SK-N-SH (cell line): ENCODE data around the gene LTBP2. TPM values are rescaled to one million over a fixed set of nuclear protein-coding genes. Genes with fewer than 3 reads are reported as not detected.

Source experiments
- CTCF ChIA-PET: fragments of 300-600, 350-600 bp; formaldehyde crosslinking; extraction: SDS; loops from one replicate; lab custom pipeline; 2021; lab: Yijun Ruan, JAX
- POLR2A ChIA-PET: fragments of 350-600 bp; sonication (Branson Sonifier 250); formaldehyde crosslinking; extraction: SDS; loops from one replicate; lab custom pipeline; 2020; ENCODE audit warnings: antibody characterized with exemption, inconsistent platforms; lab: Yijun Ruan, JAX
- DNase-seq: peaks from one replicate; pipeline ENCODE4 v3.0.0; 2012
- H2AFZ ChIP-seq: fragments of 200-600 bp; sonication (generic); 2 replicates; pipeline ENCODE4 v1.8.1; 2016; ENCODE audit warnings: antibody characterized with exemption, mild to moderate bottlenecking, low read depth
- H3F3A ChIP-seq: fragments of 200-600 bp; sonication (generic); replicated peaks from 2 replicates; pipeline ENCODE3; 2016; ENCODE audit warnings: antibody characterized with exemption, mild to moderate bottlenecking; ENCODE audit not compliant: insufficient read depth
- H3K27ac ChIP-seq, 2 experiments: fragments of 200-500 bp in 1 of 2; fragments of 200-600 bp in 1 of 2; sonication (Bioruptor generic) in 1 of 2; sonication (generic), shearing (Covaris generic) in 1 of 2; 2 replicates each; pipeline versions ENCODE4 v1.5.1 to v1.6.1; 2014 to 2016; ENCODE audit warnings: low read depth in 2 of 2, inconsistent platforms in 1 of 2, low read length in 1 of 2, mild to moderate bottlenecking in 1 of 2, mixed read lengths in 1 of 2
- H3K27me3 ChIP-seq: fragments of 200-600 bp; sonication (generic), shearing (Covaris generic); 2 replicates; pipeline ENCODE4 v1.6.1; 2016; ENCODE audit warnings: mixed run types; ENCODE audit not compliant: insufficient read depth
- H3K36me3 ChIP-seq, 2 experiments: fragments of 200-500 bp in 1 of 2; fragments of 200-600 bp in 1 of 2; sonication (Bioruptor generic) in 1 of 2; sonication (generic) in 1 of 2; replicated peaks in 1 of 2; 2 replicates each; pipeline versions ENCODE3 to v1.5.1; 2014 to 2016; ENCODE audit warnings: low read length in 1 of 2, mild to moderate bottlenecking in 1 of 2; ENCODE audit not compliant: insufficient read depth in 2 of 2, control insufficient read depth in 1 of 2
- H3K4me1 ChIP-seq, 2 experiments: fragments of 200-500 bp in 1 of 2; fragments of 200-600 bp in 1 of 2; sonication (Bioruptor generic) in 1 of 2; sonication (generic), shearing (Covaris generic) in 1 of 2; 2 replicates each; pipeline versions ENCODE4 v1.5.1 to v1.6.1; 2014 to 2016; ENCODE audit warnings: low read depth in 1 of 2, low read length in 1 of 2, mixed run types in 1 of 2; ENCODE audit not compliant: insufficient read depth in 2 of 2, control insufficient read depth in 1 of 2
- H3K4me2 ChIP-seq: fragments of 200-600 bp; sonication (generic), shearing (Covaris generic); 2 replicates; pipeline ENCODE4 v1.6.1; 2017; ENCODE audit warnings: mixed run types
- H3K4me3 ChIP-seq, 2 experiments: fragments of 200-500 bp in 1 of 2; fragments of 200-600 bp in 1 of 2; sonication (Bioruptor generic) in 1 of 2; sonication (generic), shearing (Covaris generic) in 1 of 2; 2 replicates each; pipeline versions ENCODE4 v1.5.1 to v1.8.1; 2014 to 2016; ENCODE audit warnings: low read depth in 2 of 2, inconsistent platforms in 1 of 2, low read length in 1 of 2, mild to moderate bottlenecking in 1 of 2, mixed read lengths in 1 of 2, moderate library complexity in 1 of 2
- H3K79me2 ChIP-seq: fragments of 200-600 bp; sonication (generic); 2 replicates; pipeline ENCODE4 v1.8.1; 2017; ENCODE audit warnings: mild to moderate bottlenecking; ENCODE audit not compliant: insufficient read depth
- H3K9ac ChIP-seq: fragments of 200-600 bp; sonication (generic); 2 replicates; pipeline ENCODE4 v1.6.1; 2017; ENCODE audit warnings: mixed run types
- H3K9me2 ChIP-seq: fragments of 200-600 bp; sonication (generic); 2 replicates; pipeline ENCODE4 v1.6.1; 2017; ENCODE audit warnings: mixed run types
- H3K9me3 ChIP-seq: fragments of 200-600 bp; sonication (generic); 2 replicates; pipeline ENCODE4 v1.6.1; 2017; ENCODE audit warnings: mixed run types, mild to moderate bottlenecking, moderate library complexity
- H4K20me1 ChIP-seq: fragments of 200-600 bp; sonication (generic); 2 replicates; pipeline ENCODE4 v1.6.1; 2017; ENCODE audit warnings: mild to moderate bottlenecking, mixed run types; ENCODE audit not compliant: insufficient read depth
- CHD2 ChIP-seq: fragments of 150-350 bp; IDR thresholded peaks from 2 replicates; pipeline ENCODE4 v1.6.1; 2018; ENCODE audit warnings: low read length; ENCODE audit not compliant: partially characterized antibody
- ELF1 ChIP-seq: IDR thresholded peaks from 2 replicates; pipeline ENCODE4 v1.4.0; 2012
- EZH2phosphoT487 ChIP-seq: fragments of 200-600 bp; sonication (generic); IDR thresholded peaks from 2 replicates; pipeline ENCODE4 v1.6.1; 2017; ENCODE audit warnings: low read depth, mixed run types, mild to moderate bottlenecking, antibody characterized with exemption, moderate library complexity, borderline replicate concordance
- FOSL2 ChIP-seq: IDR thresholded peaks from 2 replicates; pipeline ENCODE4 v1.4.0; 2012; ENCODE audit warnings: low read depth, mild to moderate bottlenecking, moderate library complexity, borderline replicate concordance
- FOXJ3 ChIP-seq: sonication (generic); formaldehyde crosslinking; IDR thresholded peaks from 2 replicates; pipeline ENCODE4 v1.5.1; 2020; ENCODE audit warnings: mild to moderate bottlenecking, missing genetic modification reagents
- GABPA ChIP-seq: IDR thresholded peaks from 2 replicates; pipeline ENCODE4 v1.4.0; 2012; ENCODE audit warnings: low read depth, mild to moderate bottlenecking
- JUND ChIP-seq: IDR thresholded peaks from 2 replicates; pipeline ENCODE4 v1.4.0; 2012
- MEF2A ChIP-seq: IDR thresholded peaks from 2 replicates; pipeline ENCODE4 v1.4.0; 2012; ENCODE audit warnings: low read depth, borderline replicate concordance
- MXI1 ChIP-seq: IDR thresholded peaks from 2 replicates; pipeline ENCODE4 v1.6.1; 2012; ENCODE audit warnings: mild to moderate bottlenecking, low read depth, low read length, improper control_type of control experiment
- NRF1 ChIP-seq: IDR thresholded peaks from 2 replicates; pipeline ENCODE4 v1.6.1; 2012; ENCODE audit warnings: low read depth, mild to moderate bottlenecking, low read length
- RAD21 ChIP-seq: IDR thresholded peaks from 2 replicates; pipeline ENCODE4 v1.6.1; 2012; ENCODE audit warnings: mild to moderate bottlenecking, low read length
- RCOR1 ChIP-seq: fragments of 150-350 bp; IDR thresholded peaks from 2 replicates; pipeline ENCODE4 v1.6.1; 2017; ENCODE audit warnings: antibody characterized with exemption, low read length
- RFX5 ChIP-seq: IDR thresholded peaks from 2 replicates; pipeline ENCODE4 v1.6.1; 2012; ENCODE audit warnings: mild to moderate bottlenecking, improper control_type of control experiment, low read length
- RXRA ChIP-seq: IDR thresholded peaks from 2 replicates; pipeline ENCODE4 v1.4.0; 2012; ENCODE audit warnings: low read depth, mild to moderate bottlenecking, borderline replicate concordance
- SIN3A ChIP-seq: IDR thresholded peaks from 2 replicates; pipeline ENCODE4 v1.6.1; 2012; ENCODE audit warnings: low read depth, mild to moderate bottlenecking, low read length, moderate library complexity, borderline replicate concordance
- SMC3 ChIP-seq: IDR thresholded peaks from 2 replicates; pipeline ENCODE4 v1.6.1; 2012; ENCODE audit warnings: low read depth, low read length, improper control_type of control experiment
- TAF1 ChIP-seq: IDR thresholded peaks from 2 replicates; pipeline ENCODE4 v1.6.1; 2012; ENCODE audit warnings: low read depth, mild to moderate bottlenecking, low read length, moderate library complexity, borderline replicate concordance
- TCF12 ChIP-seq: IDR thresholded peaks from 2 replicates; pipeline ENCODE4 v1.4.0; 2012
- TEAD4 ChIP-seq: IDR thresholded peaks from 2 replicates; pipeline ENCODE4 v1.4.0; 2012; ENCODE audit warnings: mild to moderate bottlenecking, borderline replicate concordance; ENCODE audit not compliant: insufficient read depth
- YY1 ChIP-seq: IDR thresholded peaks from 2 replicates; pipeline ENCODE4 v1.4.0; 2012; ENCODE audit warnings: low read depth, mild to moderate bottlenecking
- WGBS: methylation state at CpG from one replicate; pipeline ENCODE4 v1.1.6; 2017; ENCODE audit warnings: low lambda C conversion rate; 5-methylcytosine and 5-hydroxymethylcytosine counted together
- polyA plus RNA-seq, 3 experiments: library from polyadenylated mRNA; depleted of rRNA; stranded (reverse); fragments of >200 nt; gene quantifications; 2 replicates each; pipeline ENCODE4 v1.2.3, GENCODE V29; 2012
- TF ChIP-seq, protein P1 (sequence below): IDR thresholded peaks from 2 replicates; pipeline ENCODE4 v1.4.0; 2012; ENCODE audit warnings: low read depth, borderline replicate concordance
- TF ChIP-seq, protein P2 (sequence below): fragments of 150-350 bp; IDR thresholded peaks from 2 replicates; pipeline ENCODE4 v1.6.1; 2017; ENCODE audit warnings: antibody characterized with exemption, low read length, low read depth, borderline replicate concordance
- TF ChIP-seq, protein P3 (sequence below): IDR thresholded peaks from 2 replicates; pipeline ENCODE4 v1.4.0; 2012; ENCODE audit warnings: low read depth
- TF ChIP-seq, protein P4 (sequence below): fragments of 150-350 bp; IDR thresholded peaks from 2 replicates; pipeline ENCODE4 v1.6.1; 2016; ENCODE audit warnings: mild to moderate bottlenecking, low read depth, low read length
- TF ChIP-seq, protein P5 (sequence below): IDR thresholded peaks from 2 replicates; pipeline ENCODE4 v1.6.1; 2012; ENCODE audit warnings: mild to moderate bottlenecking, low read depth, low read length, moderate library complexity
- TF ChIP-seq, protein P6 (sequence below): IDR thresholded peaks from 2 replicates; pipeline ENCODE4; 2012

Gene LTBP2
- polyA plus RNA-seq, 1 of the 3 experiments (the other 2 are of a cell fraction), result 58.8 TPM

DNA sequence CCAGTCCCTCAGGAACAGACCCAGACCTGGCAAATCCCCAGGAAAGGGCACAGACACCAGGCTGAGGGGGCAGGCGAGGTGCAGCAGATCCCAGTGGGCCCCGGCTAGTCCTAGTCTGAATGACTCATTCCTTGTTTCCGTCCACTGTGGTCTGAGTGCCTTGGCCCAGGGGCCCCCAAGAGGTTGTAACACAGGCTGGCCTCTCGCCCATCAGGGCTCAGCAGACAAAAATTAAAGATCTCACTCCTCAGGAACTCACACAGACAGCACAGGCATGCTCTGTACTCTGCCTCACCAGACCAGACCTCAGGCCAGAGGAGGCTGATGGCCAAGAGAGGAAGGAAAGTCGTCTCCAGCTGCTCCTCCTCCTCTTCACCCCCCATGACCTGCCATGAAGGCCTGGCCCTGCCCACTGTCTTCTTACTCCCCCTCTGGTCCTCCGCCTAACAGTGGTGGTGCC, 7.7 kb upstream of the LTBP2 start:
- WGBS, result 16% methylated on average over 5 of the region's 6 CpGs
- CTCF ChIA-PET, result interaction anchor here (0.9 to 9.2 kb wide), 4 partner anchors 9 to 119 kb away, joined by 3 to 84 read pairs (median 28); partner anchors contain the start of gene LTBP2
- H3K36me3 ChIP-seq, result no peaks in the 10 kb centered on the region
- POLR2A ChIA-PET, result no interaction called here
- no peaks in the 10 kb centered on the region for H3K27me3 ChIP-seq
- H3K9ac ChIP-seq, result peak overlapping the region; percentile 80
- H3F3A ChIP-seq, result peaks cover 50% of the 10 kb centered on the region
- no peaks in the 10 kb centered on the region for H4K20me1 ChIP-seq
- H3K4me3 ChIP-seq, result no peak overlapping the region
- no peaks in the 10 kb centered on the region for H3K9me2 ChIP-seq
- DNase-seq, result no peak
- H3K4me2 ChIP-seq, result peak overlapping the region; percentile 84
- H3K79me2 ChIP-seq, result peaks cover 25% of the 10 kb centered on the region; the same call in 1 of the 2 replicates
- H3K27ac ChIP-seq, result peak overlapping the region; percentile 72 to 99
- no peak overlapping the region for H2AFZ ChIP-seq
- H3K9me3 ChIP-seq, result no peaks in the 10 kb centered on the region
- H3K4me1 ChIP-seq, result peaks cover 14 to 49% of the 10 kb centered on the region in 2 experiments; a peak in 3 of 4 replicates
- TF ChIP-seq, protein P1, sequence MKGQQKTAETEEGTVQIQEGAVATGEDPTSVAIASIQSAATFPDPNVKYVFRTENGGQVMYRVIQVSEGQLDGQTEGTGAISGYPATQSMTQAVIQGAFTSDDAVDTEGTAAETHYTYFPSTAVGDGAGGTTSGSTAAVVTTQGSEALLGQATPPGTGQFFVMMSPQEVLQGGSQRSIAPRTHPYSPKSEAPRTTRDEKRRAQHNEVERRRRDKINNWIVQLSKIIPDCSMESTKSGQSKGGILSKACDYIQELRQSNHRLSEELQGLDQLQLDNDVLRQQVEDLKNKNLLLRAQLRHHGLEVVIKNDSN, result no peak
- no peak for TF ChIP-seq MXI1
- no peak for TF ChIP-seq RAD21
- 0 out of 2 replicates have a peak, but pooled peaks have one; percentile 37 for TF ChIP-seq GABPA
- peak; percentile 98 for TF ChIP-seq FOSL2
- no peak for TF ChIP-seq CHD2
- no peak for TF ChIP-seq FOXJ3
- TF ChIP-seq TCF12, result peak; percentile 97
- TF ChIP-seq, protein P2, sequence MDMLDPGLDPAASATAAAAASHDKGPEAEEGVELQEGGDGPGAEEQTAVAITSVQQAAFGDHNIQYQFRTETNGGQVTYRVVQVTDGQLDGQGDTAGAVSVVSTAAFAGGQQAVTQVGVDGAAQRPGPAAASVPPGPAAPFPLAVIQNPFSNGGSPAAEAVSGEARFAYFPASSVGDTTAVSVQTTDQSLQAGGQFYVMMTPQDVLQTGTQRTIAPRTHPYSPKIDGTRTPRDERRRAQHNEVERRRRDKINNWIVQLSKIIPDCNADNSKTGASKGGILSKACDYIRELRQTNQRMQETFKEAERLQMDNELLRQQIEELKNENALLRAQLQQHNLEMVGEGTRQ, result no peak
- peak; percentile 26; the same call in 1 of the 2 replicates for TF ChIP-seq TAF1
- no peak for TF ChIP-seq RCOR1
- TF ChIP-seq SIN3A, result peak; percentile 75; the same call in 1 of the 2 replicates
- TF ChIP-seq YY1, result no peak
- TF ChIP-seq, protein P3, sequence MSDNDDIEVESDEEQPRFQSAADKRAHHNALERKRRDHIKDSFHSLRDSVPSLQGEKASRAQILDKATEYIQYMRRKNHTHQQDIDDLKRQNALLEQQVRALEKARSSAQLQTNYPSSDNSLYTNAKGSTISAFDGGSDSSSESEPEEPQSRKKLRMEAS, result peak; percentile 89
- TF ChIP-seq NRF1, result no peak
- TF ChIP-seq MEF2A, result peak; percentile 73; the same call in 1 of the 2 replicates
- TF ChIP-seq SMC3, result no peak
- TF ChIP-seq, protein P4, sequence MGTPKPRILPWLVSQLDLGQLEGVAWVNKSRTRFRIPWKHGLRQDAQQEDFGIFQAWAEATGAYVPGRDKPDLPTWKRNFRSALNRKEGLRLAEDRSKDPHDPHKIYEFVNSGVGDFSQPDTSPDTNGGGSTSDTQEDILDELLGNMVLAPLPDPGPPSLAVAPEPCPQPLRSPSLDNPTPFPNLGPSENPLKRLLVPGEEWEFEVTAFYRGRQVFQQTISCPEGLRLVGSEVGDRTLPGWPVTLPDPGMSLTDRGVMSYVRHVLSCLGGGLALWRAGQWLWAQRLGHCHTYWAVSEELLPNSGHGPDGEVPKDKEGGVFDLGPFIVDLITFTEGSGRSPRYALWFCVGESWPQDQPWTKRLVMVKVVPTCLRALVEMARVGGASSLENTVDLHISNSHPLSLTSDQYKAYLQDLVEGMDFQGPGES, result no peak
- TF ChIP-seq TEAD4, result peak; percentile 98
- TF ChIP-seq, protein P5, sequence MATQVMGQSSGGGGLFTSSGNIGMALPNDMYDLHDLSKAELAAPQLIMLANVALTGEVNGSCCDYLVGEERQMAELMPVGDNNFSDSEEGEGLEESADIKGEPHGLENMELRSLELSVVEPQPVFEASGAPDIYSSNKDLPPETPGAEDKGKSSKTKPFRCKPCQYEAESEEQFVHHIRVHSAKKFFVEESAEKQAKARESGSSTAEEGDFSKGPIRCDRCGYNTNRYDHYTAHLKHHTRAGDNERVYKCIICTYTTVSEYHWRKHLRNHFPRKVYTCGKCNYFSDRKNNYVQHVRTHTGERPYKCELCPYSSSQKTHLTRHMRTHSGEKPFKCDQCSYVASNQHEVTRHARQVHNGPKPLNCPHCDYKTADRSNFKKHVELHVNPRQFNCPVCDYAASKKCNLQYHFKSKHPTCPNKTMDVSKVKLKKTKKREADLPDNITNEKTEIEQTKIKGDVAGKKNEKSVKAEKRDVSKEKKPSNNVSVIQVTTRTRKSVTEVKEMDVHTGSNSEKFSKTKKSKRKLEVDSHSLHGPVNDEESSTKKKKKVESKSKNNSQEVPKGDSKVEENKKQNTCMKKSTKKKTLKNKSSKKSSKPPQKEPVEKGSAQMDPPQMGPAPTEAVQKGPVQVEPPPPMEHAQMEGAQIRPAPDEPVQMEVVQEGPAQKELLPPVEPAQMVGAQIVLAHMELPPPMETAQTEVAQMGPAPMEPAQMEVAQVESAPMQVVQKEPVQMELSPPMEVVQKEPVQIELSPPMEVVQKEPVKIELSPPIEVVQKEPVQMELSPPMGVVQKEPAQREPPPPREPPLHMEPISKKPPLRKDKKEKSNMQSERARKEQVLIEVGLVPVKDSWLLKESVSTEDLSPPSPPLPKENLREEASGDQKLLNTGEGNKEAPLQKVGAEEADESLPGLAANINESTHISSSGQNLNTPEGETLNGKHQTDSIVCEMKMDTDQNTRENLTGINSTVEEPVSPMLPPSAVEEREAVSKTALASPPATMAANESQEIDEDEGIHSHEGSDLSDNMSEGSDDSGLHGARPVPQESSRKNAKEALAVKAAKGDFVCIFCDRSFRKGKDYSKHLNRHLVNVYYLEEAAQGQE, result peak; percentile 73
- TF ChIP-seq, protein P6, sequence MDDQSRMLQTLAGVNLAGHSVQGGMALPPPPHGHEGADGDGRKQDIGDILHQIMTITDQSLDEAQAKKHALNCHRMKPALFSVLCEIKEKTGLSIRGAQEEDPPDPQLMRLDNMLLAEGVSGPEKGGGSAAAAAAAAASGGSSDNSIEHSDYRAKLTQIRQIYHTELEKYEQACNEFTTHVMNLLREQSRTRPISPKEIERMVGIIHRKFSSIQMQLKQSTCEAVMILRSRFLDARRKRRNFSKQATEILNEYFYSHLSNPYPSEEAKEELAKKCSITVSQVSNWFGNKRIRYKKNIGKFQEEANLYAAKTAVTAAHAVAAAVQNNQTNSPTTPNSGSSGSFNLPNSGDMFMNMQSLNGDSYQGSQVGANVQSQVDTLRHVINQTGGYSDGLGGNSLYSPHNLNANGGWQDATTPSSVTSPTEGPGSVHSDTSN, result peak; percentile 82
- no peak for TF ChIP-seq RFX5
- TF ChIP-seq JUND, result peak; percentile 99
- peak; percentile 97 for TF ChIP-seq RXRA
- TF ChIP-seq ELF1, result peak; percentile 41; the same call in 1 of the 2 replicates
- no peak for TF ChIP-seq EZH2phosphoT487
